A549 (cell line): ENCODE results near the gene BRINP1.

Experiments
- CTCF ChIP-seq: fragments of >200 bp; sonication (Bioruptor Twin); formaldehyde crosslinking; IDR thresholded peaks from 3 replicates; pipeline ENCODE4 v1.5.1; 2016
- JUN ChIP-seq, 2 experiments: fragments of >200 bp; sonication (Bioruptor Twin); formaldehyde crosslinking; IDR thresholded peaks; 2 replicates in 1 of 2; 3 replicates in 1 of 2; pipeline ENCODE4 v1.6.1; 2016 to 2017
- JUNB ChIP-seq: fragments of >200 bp; sonication (Bioruptor Twin); formaldehyde crosslinking; IDR thresholded peaks from 2 replicates; pipeline ENCODE4 v1.6.1; 2016
- MAX ChIP-seq: IDR thresholded peaks from 2 replicates; pipeline ENCODE4 v1.6.1; 2012
- PBX3 ChIP-seq: IDR thresholded peaks from 2 replicates; pipeline ENCODE4 v1.6.1; 2012
- TFCP2L1 ChIP-seq: fragments of 250-450 bp; sonication (Bioruptor Pico); IDR thresholded peaks from 2 replicates; pipeline ENCODE4 v1.5.0; 2021; ENCODE audit warnings: mild to moderate bottlenecking

GRCh38 chr9:119181561-119181960 is 187.7 kb downstream of the BRINP1 start:
- TF ChIP-seq TFCP2L1 (no peak), JUNB (no peak), MAX (no peak), PBX3 (no peak), JUN (IDR thresholded peaks at IDR 0.05) (no peak), CTCF (no peak)
